ENCODE results near the gene TNIP2. TPM values are rescaled to one million over a fixed set of nuclear protein-coding genes. Genes with fewer than 3 reads are reported as not detected.

The TNIP2 gene
- total and polyA plus RNA-seq, 2 of the 13 experiments (the other 11 are each of a cell fraction or from before 2014, with no cell fraction given), result 25.6 to 38.0 TPM

GRCh38 chr4:2792711-2793585, 36.8 kb upstream of the TNIP2 start, which contains the start of gene SH3BP2 (continued):
- TF ChIP-seq SNAPC4 (CRISPR knock-in tag; IDR thresholded peaks at IDR 0.05), result 0 out of 2 replicates have a peak, but pooled peaks have one; percentile 42
- no peak for TF ChIP-seq DNMT3B (CRISPR knock-in tag; conservative IDR thresholded peaks at IDR 0.05)
- TF ChIP-seq ZNF441 (CRISPR knock-in tag; IDR thresholded peaks at IDR 0.05; ENCODE audit: borderline replicate concordance), result 0 out of 2 replicates have a peak, but pooled peaks have one; percentile 45
- no peak for TF ChIP-seq SUZ12 (IDR thresholded peaks at IDR 0.05; ENCODE audit: low read depth, low read length)
- TF ChIP-seq ZNF740 (CRISPR knock-in tag; IDR thresholded peaks at IDR 0.05), result no peak; the same call in none of the 2 replicates
- TF ChIP-seq THAP11 (CRISPR knock-in tag; IDR thresholded peaks at IDR 0.05), result peak; percentile 59
- TF ChIP-seq ZFP37 (CRISPR knock-in tag; IDR thresholded peaks at IDR 0.05; ENCODE audit: borderline replicate concordance), result 0 out of 2 replicates have a peak, but pooled peaks have one; percentile 65
- peak; percentile 71; the same call in 1 of the 2 replicates for TF ChIP-seq ZFP36L1 (CRISPR knock-in tag; IDR thresholded peaks at IDR 0.05)
- peak; percentile 90 for TF ChIP-seq ZNF18 (CRISPR knock-in tag; IDR thresholded peaks at IDR 0.05; ENCODE audit: insufficient replicate concordance)
- TF ChIP-seq MAX (IDR thresholded peaks at IDR 0.05), result no peak
- TF ChIP-seq ZNF674 (CRISPR knock-in tag; IDR thresholded peaks at IDR 0.05; ENCODE audit: low read depth), result no peak
- no peak for TF ChIP-seq CENPX (CRISPR knock-in tag; IDR thresholded peaks at IDR 0.05)
- TF ChIP-seq ZFP36 (IDR thresholded peaks at IDR 0.05; ENCODE audit: borderline replicate concordance, low read depth, low read length, partially characterized antibody), result no peak
- no peak for TF ChIP-seq ZNF432 (CRISPR knock-in tag; IDR thresholded peaks at IDR 0.05; ENCODE audit: borderline replicate concordance)
- TF ChIP-seq ZNF253 (CRISPR knock-in tag; IDR thresholded peaks at IDR 0.05; ENCODE audit: borderline replicate concordance), result 0 out of 2 replicates have a peak, but pooled peaks have one; percentile 77
- TF ChIP-seq ZNF580 (CRISPR knock-in tag; IDR thresholded peaks at IDR 0.05; ENCODE audit: borderline replicate concordance, low read depth), result peak; percentile 54; the same call in 1 of the 2 replicates
- TF ChIP-seq ZNF766 (CRISPR knock-in tag; IDR thresholded peaks at IDR 0.05; ENCODE audit: borderline replicate concordance), result peak; percentile 66; the same call in 1 of the 2 replicates
- TF ChIP-seq KMT2A (CRISPR knock-in tag; IDR thresholded peaks at IDR 0.05), result no peak
- TF ChIP-seq BRF2 (CRISPR knock-in tag; IDR thresholded peaks at IDR 0.05), result peak; percentile 79; the same call in 1 of the 2 replicates
